SK-N-SH (cell line): ENCODE data around the gene EVA1B. TPM values are rescaled to one million over a fixed set of nuclear protein-coding genes. Genes with fewer than 3 reads are reported as not detected.

Experiments
- CTCF ChIA-PET: fragments of 300-600, 350-600 bp; formaldehyde crosslinking; extraction: SDS; loops from one replicate; lab custom pipeline; 2021; lab: Yijun Ruan, JAX
- POLR2A ChIA-PET: fragments of 350-600 bp; sonication (Branson Sonifier 250); formaldehyde crosslinking; extraction: SDS; loops from one replicate; lab custom pipeline; 2020; ENCODE audit warnings: antibody characterized with exemption, inconsistent platforms; lab: Yijun Ruan, JAX
- DNase-seq: peaks from one replicate; pipeline ENCODE4 v3.0.0; 2012
- H2AFZ ChIP-seq: fragments of 200-600 bp; sonication (generic); 2 replicates; pipeline ENCODE4 v1.8.1; 2016; ENCODE audit warnings: antibody characterized with exemption, mild to moderate bottlenecking, low read depth
- H3F3A ChIP-seq: fragments of 200-600 bp; sonication (generic); replicated peaks from 2 replicates; pipeline ENCODE3; 2016; ENCODE audit warnings: antibody characterized with exemption, mild to moderate bottlenecking; ENCODE audit not compliant: insufficient read depth
- H3K27ac ChIP-seq, 2 experiments: fragments of 200-500 bp in 1 of 2; fragments of 200-600 bp in 1 of 2; sonication (Bioruptor generic) in 1 of 2; sonication (generic), shearing (Covaris generic) in 1 of 2; 2 replicates each; pipeline versions ENCODE4 v1.5.1 to v1.6.1; 2014 to 2016; ENCODE audit warnings: low read depth in 2 of 2, inconsistent platforms in 1 of 2, low read length in 1 of 2, mild to moderate bottlenecking in 1 of 2, mixed read lengths in 1 of 2
- H3K27me3 ChIP-seq: fragments of 200-600 bp; sonication (generic), shearing (Covaris generic); 2 replicates; pipeline ENCODE4 v1.6.1; 2016; ENCODE audit warnings: mixed run types; ENCODE audit not compliant: insufficient read depth
- H3K36me3 ChIP-seq, 2 experiments: fragments of 200-500 bp in 1 of 2; fragments of 200-600 bp in 1 of 2; sonication (Bioruptor generic) in 1 of 2; sonication (generic) in 1 of 2; replicated peaks in 1 of 2; 2 replicates each; pipeline versions ENCODE3 to v1.5.1; 2014 to 2016; ENCODE audit warnings: low read length in 1 of 2, mild to moderate bottlenecking in 1 of 2; ENCODE audit not compliant: insufficient read depth in 2 of 2, control insufficient read depth in 1 of 2
- H3K4me1 ChIP-seq, 2 experiments: fragments of 200-500 bp in 1 of 2; fragments of 200-600 bp in 1 of 2; sonication (Bioruptor generic) in 1 of 2; sonication (generic), shearing (Covaris generic) in 1 of 2; 2 replicates each; pipeline versions ENCODE4 v1.5.1 to v1.6.1; 2014 to 2016; ENCODE audit warnings: low read depth in 1 of 2, low read length in 1 of 2, mixed run types in 1 of 2; ENCODE audit not compliant: insufficient read depth in 2 of 2, control insufficient read depth in 1 of 2
- H3K4me2 ChIP-seq: fragments of 200-600 bp; sonication (generic), shearing (Covaris generic); 2 replicates; pipeline ENCODE4 v1.6.1; 2017; ENCODE audit warnings: mixed run types
- H3K4me3 ChIP-seq, 2 experiments: fragments of 200-500 bp in 1 of 2; fragments of 200-600 bp in 1 of 2; sonication (Bioruptor generic) in 1 of 2; sonication (generic), shearing (Covaris generic) in 1 of 2; 2 replicates each; pipeline versions ENCODE4 v1.5.1 to v1.8.1; 2014 to 2016; ENCODE audit warnings: low read depth in 2 of 2, inconsistent platforms in 1 of 2, low read length in 1 of 2, mild to moderate bottlenecking in 1 of 2, mixed read lengths in 1 of 2, moderate library complexity in 1 of 2
- H3K79me2 ChIP-seq: fragments of 200-600 bp; sonication (generic); 2 replicates; pipeline ENCODE4 v1.8.1; 2017; ENCODE audit warnings: mild to moderate bottlenecking; ENCODE audit not compliant: insufficient read depth
- H3K9ac ChIP-seq: fragments of 200-600 bp; sonication (generic); 2 replicates; pipeline ENCODE4 v1.6.1; 2017; ENCODE audit warnings: mixed run types
- H3K9me2 ChIP-seq: fragments of 200-600 bp; sonication (generic); 2 replicates; pipeline ENCODE4 v1.6.1; 2017; ENCODE audit warnings: mixed run types
- H3K9me3 ChIP-seq: fragments of 200-600 bp; sonication (generic); 2 replicates; pipeline ENCODE4 v1.6.1; 2017; ENCODE audit warnings: mixed run types, mild to moderate bottlenecking, moderate library complexity
- H4K20me1 ChIP-seq: fragments of 200-600 bp; sonication (generic); 2 replicates; pipeline ENCODE4 v1.6.1; 2017; ENCODE audit warnings: mild to moderate bottlenecking, mixed run types; ENCODE audit not compliant: insufficient read depth
- EZH2phosphoT487 ChIP-seq: fragments of 200-600 bp; sonication (generic); IDR thresholded peaks from 2 replicates; pipeline ENCODE4 v1.6.1; 2017; ENCODE audit warnings: low read depth, mixed run types, mild to moderate bottlenecking, antibody characterized with exemption, moderate library complexity, borderline replicate concordance
- GATA2 ChIP-seq: sonication (generic); formaldehyde crosslinking; IDR thresholded peaks from 2 replicates; pipeline ENCODE4 v1.5.0; 2020; ENCODE audit warnings: mild to moderate bottlenecking, missing genetic modification reagents
- NRF1 ChIP-seq: IDR thresholded peaks from 2 replicates; pipeline ENCODE4 v1.6.1; 2012; ENCODE audit warnings: low read depth, mild to moderate bottlenecking, low read length
- RAD21 ChIP-seq: IDR thresholded peaks from 2 replicates; pipeline ENCODE4 v1.6.1; 2012; ENCODE audit warnings: mild to moderate bottlenecking, low read length
- SMC3 ChIP-seq: IDR thresholded peaks from 2 replicates; pipeline ENCODE4 v1.6.1; 2012; ENCODE audit warnings: low read depth, low read length, improper control_type of control experiment
- TAF1 ChIP-seq: IDR thresholded peaks from 2 replicates; pipeline ENCODE4 v1.6.1; 2012; ENCODE audit warnings: low read depth, mild to moderate bottlenecking, low read length, moderate library complexity, borderline replicate concordance
- TEAD4 ChIP-seq: IDR thresholded peaks from 2 replicates; pipeline ENCODE4 v1.4.0; 2012; ENCODE audit warnings: mild to moderate bottlenecking, borderline replicate concordance; ENCODE audit not compliant: insufficient read depth
- YY1 ChIP-seq: IDR thresholded peaks from 2 replicates; pipeline ENCODE4 v1.4.0; 2012; ENCODE audit warnings: low read depth, mild to moderate bottlenecking
- WGBS: methylation state at CpG from one replicate; pipeline ENCODE4 v1.1.6; 2017; ENCODE audit warnings: low lambda C conversion rate; 5-methylcytosine and 5-hydroxymethylcytosine counted together
- polyA plus RNA-seq, 3 experiments: library from polyadenylated mRNA; depleted of rRNA; stranded (reverse); fragments of >200 nt; gene quantifications; 2 replicates each; pipeline ENCODE4 v1.2.3, GENCODE V29; 2012
- TF ChIP-seq, protein P1 (sequence below): IDR thresholded peaks from 2 replicates; pipeline ENCODE4 v1.4.0; 2012; ENCODE audit warnings: low read depth
- TF ChIP-seq, protein P2 (sequence below): IDR thresholded peaks from 2 replicates; pipeline ENCODE4 v1.6.1; 2012; ENCODE audit warnings: mild to moderate bottlenecking, low read depth, low read length, moderate library complexity
- TF ChIP-seq, protein P3 (sequence below): fragments of 200-600 bp; sonication (generic); IDR thresholded peaks from 2 replicates; pipeline ENCODE4 v1.6.1; 2017; ENCODE audit warnings: antibody characterized with exemption, mild to moderate bottlenecking, moderate library complexity

Gene EVA1B
- polyA plus RNA-seq, 1 of the 3 experiments (the other 2 are of a cell fraction) = 38.9 TPM

DNA sequence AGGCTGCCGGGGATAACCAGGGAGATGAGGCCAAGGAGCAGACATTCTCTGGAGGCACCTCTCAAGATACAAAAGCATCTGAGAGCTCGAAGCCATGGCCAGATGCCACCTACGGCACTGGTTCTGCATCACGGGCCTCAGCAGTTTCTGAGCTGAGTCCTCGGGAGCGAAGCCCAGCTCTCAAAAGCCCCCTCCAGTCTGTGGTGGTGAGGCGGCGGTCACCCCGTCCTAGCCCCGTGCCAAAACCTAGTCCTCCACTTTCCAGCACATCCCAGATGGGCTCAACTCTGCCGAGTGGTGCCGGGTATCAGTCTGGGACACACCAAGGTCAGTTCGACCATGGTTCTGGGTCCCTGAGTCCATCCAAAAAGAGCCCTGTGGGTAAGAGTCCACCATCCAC, 36.6 kb downstream of the EVA1B start:
- H3K9me2 ChIP-seq = no peaks in the 10 kb centered on the region
- no peak overlapping the region for H3K4me2 ChIP-seq
- TF ChIP-seq, protein P1, sequence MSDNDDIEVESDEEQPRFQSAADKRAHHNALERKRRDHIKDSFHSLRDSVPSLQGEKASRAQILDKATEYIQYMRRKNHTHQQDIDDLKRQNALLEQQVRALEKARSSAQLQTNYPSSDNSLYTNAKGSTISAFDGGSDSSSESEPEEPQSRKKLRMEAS = no peak
- TF ChIP-seq, protein P2, sequence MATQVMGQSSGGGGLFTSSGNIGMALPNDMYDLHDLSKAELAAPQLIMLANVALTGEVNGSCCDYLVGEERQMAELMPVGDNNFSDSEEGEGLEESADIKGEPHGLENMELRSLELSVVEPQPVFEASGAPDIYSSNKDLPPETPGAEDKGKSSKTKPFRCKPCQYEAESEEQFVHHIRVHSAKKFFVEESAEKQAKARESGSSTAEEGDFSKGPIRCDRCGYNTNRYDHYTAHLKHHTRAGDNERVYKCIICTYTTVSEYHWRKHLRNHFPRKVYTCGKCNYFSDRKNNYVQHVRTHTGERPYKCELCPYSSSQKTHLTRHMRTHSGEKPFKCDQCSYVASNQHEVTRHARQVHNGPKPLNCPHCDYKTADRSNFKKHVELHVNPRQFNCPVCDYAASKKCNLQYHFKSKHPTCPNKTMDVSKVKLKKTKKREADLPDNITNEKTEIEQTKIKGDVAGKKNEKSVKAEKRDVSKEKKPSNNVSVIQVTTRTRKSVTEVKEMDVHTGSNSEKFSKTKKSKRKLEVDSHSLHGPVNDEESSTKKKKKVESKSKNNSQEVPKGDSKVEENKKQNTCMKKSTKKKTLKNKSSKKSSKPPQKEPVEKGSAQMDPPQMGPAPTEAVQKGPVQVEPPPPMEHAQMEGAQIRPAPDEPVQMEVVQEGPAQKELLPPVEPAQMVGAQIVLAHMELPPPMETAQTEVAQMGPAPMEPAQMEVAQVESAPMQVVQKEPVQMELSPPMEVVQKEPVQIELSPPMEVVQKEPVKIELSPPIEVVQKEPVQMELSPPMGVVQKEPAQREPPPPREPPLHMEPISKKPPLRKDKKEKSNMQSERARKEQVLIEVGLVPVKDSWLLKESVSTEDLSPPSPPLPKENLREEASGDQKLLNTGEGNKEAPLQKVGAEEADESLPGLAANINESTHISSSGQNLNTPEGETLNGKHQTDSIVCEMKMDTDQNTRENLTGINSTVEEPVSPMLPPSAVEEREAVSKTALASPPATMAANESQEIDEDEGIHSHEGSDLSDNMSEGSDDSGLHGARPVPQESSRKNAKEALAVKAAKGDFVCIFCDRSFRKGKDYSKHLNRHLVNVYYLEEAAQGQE = no peak
- TF ChIP-seq RAD21 (no peak), GATA2 (CRISPR knock-in tag) (no peak), EZH2phosphoT487 (no peak), NRF1 (no peak), YY1 (no peak)
- H3K36me3 ChIP-seq = peaks cover 71 to 77% of the 10 kb centered on the region in 2 experiments
- DNase-seq = no peak
- H3K27me3 ChIP-seq = no peaks in the 10 kb centered on the region
- H4K20me1 ChIP-seq = peaks cover 34% of the 10 kb centered on the region
- H3K4me3 ChIP-seq = no peak overlapping the region
- no peaks in the 10 kb centered on the region for H3K9me3 ChIP-seq
- H3K79me2 ChIP-seq = peaks cover 80% of the 10 kb centered on the region
- no CpG with 5 or more reads among the region's 13 CpGs for WGBS
- ChIA-PET CTCF (interaction anchor here (0.6 to 10.3 kb wide), 10 partner anchors 14 to 190 kb away, joined by 3 to 103 read pairs (median 8); partner anchors contain the start of genes EVA1B, SH3D21 and TRAPPC3), POLR2A (no interaction called here)
- no peak overlapping the region for H2AFZ ChIP-seq
- H3K4me1 ChIP-seq = peaks cover 0 to 29% of the 10 kb centered on the region in 2 experiments; a peak in 3 of 4 replicates
- H3F3A ChIP-seq = peaks cover 34% of the 10 kb centered on the region
- no peak overlapping the region for H3K9ac ChIP-seq
- H3K27ac ChIP-seq = no peak overlapping the region; a peak in 1 of 4 replicates

DNA sequence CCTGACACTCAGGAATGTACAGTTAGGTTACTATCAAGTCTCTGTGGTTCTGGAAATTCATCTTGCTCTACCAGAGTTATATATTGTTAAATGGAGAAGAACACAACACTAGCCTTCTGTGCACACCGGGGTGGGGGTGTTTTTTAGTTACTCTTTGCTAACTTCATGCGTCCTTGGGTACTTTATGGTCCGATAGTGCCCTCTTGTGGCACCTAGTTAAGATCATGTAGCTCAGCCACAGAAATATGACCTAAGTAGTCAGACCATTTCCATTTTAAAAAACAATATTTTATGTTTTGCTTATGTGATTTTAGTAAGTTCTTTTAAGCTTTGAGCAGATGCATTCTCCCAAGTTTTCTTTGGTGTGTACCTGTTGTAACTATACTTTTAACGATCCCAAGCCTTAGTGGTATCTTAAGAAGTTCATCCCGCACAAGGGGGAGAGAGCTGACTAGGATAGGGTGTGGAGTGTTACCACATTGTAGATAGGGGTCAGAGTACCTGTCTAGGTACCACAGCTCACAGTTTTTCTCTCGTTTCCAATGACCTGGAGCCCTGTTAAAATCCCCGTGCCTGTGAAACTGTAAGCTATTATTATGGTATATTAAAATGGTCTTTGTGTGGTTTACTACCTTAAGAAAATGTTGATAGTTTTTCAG, 37.9 kb downstream of the EVA1B start:
- H3K4me3 ChIP-seq = peak overlapping the region in 1 of 2 experiments; percentile 0; a peak in 1 of 4 replicates
- ChIA-PET CTCF (interaction anchor here (0.6 to 10.3 kb wide), 45 partner anchors 9 to 529 kb away, joined by 3 to 103 read pairs (median 4); partner anchors contain the start of genes EVA1B, MAP7D1, OSCP1 and SH3D21), POLR2A (interaction anchor here (0.5 to 1.0 kb wide), 3 partner anchors 11 to 61 kb away, joined by 3 read pairs; partner anchors contain the start of genes SH3D21 and THRAP3)
- H3K27ac ChIP-seq = peak overlapping the region; percentile 65 to 83; a peak in 3 of 4 replicates
- H2AFZ ChIP-seq = no peak overlapping the region
- no peaks in the 10 kb centered on the region for H3K9me2 ChIP-seq
- H3K9me3 ChIP-seq = no peaks in the 10 kb centered on the region
- H3K4me1 ChIP-seq = peaks cover 0 to 29% of the 10 kb centered on the region in 2 experiments; a peak in 3 of 4 replicates
- H3K36me3 ChIP-seq = peaks cover 63 to 65% of the 10 kb centered on the region in 2 experiments
- 49% methylated on average over 7 of the region's 7 CpGs for WGBS
- TF ChIP-seq RAD21 (peak; percentile 83), TAF1 (no peak), TEAD4 (no peak), SMC3 (peak; percentile 61)
- TF ChIP-seq, protein P3, sequence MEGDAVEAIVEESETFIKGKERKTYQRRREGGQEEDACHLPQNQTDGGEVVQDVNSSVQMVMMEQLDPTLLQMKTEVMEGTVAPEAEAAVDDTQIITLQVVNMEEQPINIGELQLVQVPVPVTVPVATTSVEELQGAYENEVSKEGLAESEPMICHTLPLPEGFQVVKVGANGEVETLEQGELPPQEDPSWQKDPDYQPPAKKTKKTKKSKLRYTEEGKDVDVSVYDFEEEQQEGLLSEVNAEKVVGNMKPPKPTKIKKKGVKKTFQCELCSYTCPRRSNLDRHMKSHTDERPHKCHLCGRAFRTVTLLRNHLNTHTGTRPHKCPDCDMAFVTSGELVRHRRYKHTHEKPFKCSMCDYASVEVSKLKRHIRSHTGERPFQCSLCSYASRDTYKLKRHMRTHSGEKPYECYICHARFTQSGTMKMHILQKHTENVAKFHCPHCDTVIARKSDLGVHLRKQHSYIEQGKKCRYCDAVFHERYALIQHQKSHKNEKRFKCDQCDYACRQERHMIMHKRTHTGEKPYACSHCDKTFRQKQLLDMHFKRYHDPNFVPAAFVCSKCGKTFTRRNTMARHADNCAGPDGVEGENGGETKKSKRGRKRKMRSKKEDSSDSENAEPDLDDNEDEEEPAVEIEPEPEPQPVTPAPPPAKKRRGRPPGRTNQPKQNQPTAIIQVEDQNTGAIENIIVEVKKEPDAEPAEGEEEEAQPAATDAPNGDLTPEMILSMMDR = peak; percentile 88
- no peaks in the 10 kb centered on the region for H3K27me3 ChIP-seq
- H3K9ac ChIP-seq = no peak overlapping the region
- peaks cover 45% of the 10 kb centered on the region for H4K20me1 ChIP-seq
- peaks cover 80% of the 10 kb centered on the region for H3K79me2 ChIP-seq
- no peak overlapping the region; the same call in 1 of the 2 replicates for H3K4me2 ChIP-seq
- H3F3A ChIP-seq = peaks cover 37% of the 10 kb centered on the region
- peak; percentile 69 for DNase-seq
